Suprapubic skin (tissue), 4 donors: ENCODE data around the gene ASB16. TPM values are rescaled to one million over a fixed set of nuclear protein-coding genes. Genes with fewer than 3 reads are reported as not detected.

ENCODE experiments used
- DNase-seq, 2 donors: peaks; one replicate each; pipeline ENCODE4 v3.0.0-alpha.2; 2019; ENCODE audit warnings: low spot score in 2 of 2
- H3K27ac ChIP-seq: fragments of 200-600 bp; sonication (generic); one replicate; pipeline ENCODE4 v1.5.1; 2019
- H3K27me3 ChIP-seq: fragments of 200-600 bp; sonication (generic); one replicate; pipeline ENCODE4 v1.5.1; 2019
- H3K36me3 ChIP-seq: fragments of 200-600 bp; sonication (generic); one replicate; pipeline ENCODE4 v1.5.1; 2019
- H3K4me1 ChIP-seq: fragments of 200-600 bp; sonication (generic); one replicate; pipeline ENCODE4 v1.5.1; 2019
- H3K4me3 ChIP-seq: fragments of 200-600 bp; sonication (generic); one replicate; pipeline ENCODE4 v1.5.1; 2019; ENCODE audit warnings: mild to moderate bottlenecking
- H3K9me3 ChIP-seq: fragments of 200-600 bp; sonication (generic); one replicate; pipeline ENCODE4 v1.5.1; 2019
- CTCF ChIP-seq, 2 donors: fragments of 200-600 bp in 1 of 2; fragments of 450-650 bp in 1 of 2; sonication (generic) in 1 of 2; IDR thresholded peaks; one replicate each; pipeline ENCODE4 v1.5.1; 2016 to 2019; ENCODE audit warnings: antibody characterized with exemption in 2 of 2, mild to moderate bottlenecking in 1 of 2, moderate library complexity in 1 of 2
- EP300 ChIP-seq: sonication (generic); formaldehyde crosslinking; IDR thresholded peaks from one replicate; pipeline ENCODE4 v1.6.1; 2017; ENCODE audit warnings: antibody characterized with exemption
- POLR2A ChIP-seq, 2 donors: fragments of 450-650 bp; IDR thresholded peaks; one replicate each; pipeline ENCODE4 v1.6.1; 2017; ENCODE audit warnings: antibody characterized with exemption in 2 of 2, mild to moderate bottlenecking in 2 of 2, moderate library complexity in 2 of 2
- POLR2AphosphoS5 ChIP-seq, 3 donors: sonication (generic); formaldehyde crosslinking; IDR thresholded peaks; one replicate each; pipeline ENCODE4 v1.6.1; 2017; ENCODE audit warnings: antibody characterized with exemption in 3 of 3
- WGBS: methylation state at CpG from one replicate; pipeline ENCODE4 v1.1.5; 2018; 5-methylcytosine and 5-hydroxymethylcytosine counted together
- total RNA-seq, 4 donors: library from RNA; depleted of rRNA; stranded (reverse); fragments of >200 nt; gene quantifications; one replicate each; pipeline ENCODE4 v1.1.0, GENCODE V29; 2016

The ASB16 gene
- total RNA-seq, 4 donors from 2014 or later: not detected

GRCh38 chr17:44155488-44155887 is 15.0 kb upstream of the ASB16 start:
- peaks cover 5% of the 10 kb centered on the region for H3K4me1 ChIP-seq
- H3K27me3 ChIP-seq: no peaks in the 10 kb centered on the region
- no peak overlapping the region for H3K27ac ChIP-seq
- WGBS: 90% methylated on average over 2 of the region's 2 CpGs
- no peak overlapping the region for H3K4me3 ChIP-seq
- no peak for DNase-seq
- H3K9me3 ChIP-seq: no peaks in the 10 kb centered on the region
- no peak for TF ChIP-seq POLR2AphosphoS5 (IDR thresholded peaks at IDR 0.05)
- no peak for TF ChIP-seq EP300
- no peaks in the 10 kb centered on the region for H3K36me3 ChIP-seq

- TF ChIP-seq POLR2A (IDR thresholded peaks at IDR 0.05): no peak
- H3K4me1 ChIP-seq: no peaks in the 10 kb centered on the region
Measured at GRCh38 chr17:44159519-44160210, 10.8 kb upstream of the ASB16 start.

GRCh38 chr17:44164476-44164875 is 6.0 kb upstream of the ASB16 start:
- Histone ChIP-seq H3K9me3 (no peaks in the 10 kb centered on the region), H3K4me1 (peaks cover 9% of the 10 kb centered on the region), H3K36me3 (no peaks in the 10 kb centered on the region), H3K4me3 (no peak overlapping the region), H3K27me3 (no peaks in the 10 kb centered on the region), H3K27ac (no peak overlapping the region)
- WGBS: 92% methylated on average over 1 of the region's 1 CpG
- no peak for DNase-seq
- no peak for TF ChIP-seq CTCF (IDR thresholded peaks at IDR 0.05)

More at GRCh38 chr17:44159519-44160210, 10.8 kb upstream of the ASB16 start:
- H3K36me3 ChIP-seq: no peaks in the 10 kb centered on the region
- H3K27me3 ChIP-seq: no peaks in the 10 kb centered on the region
- H3K27ac ChIP-seq: no peak overlapping the region
- WGBS: 87% methylated on average over 15 of the region's 15 CpGs
- DNase-seq: no peak
- no peaks in the 10 kb centered on the region for H3K9me3 ChIP-seq
- no peak overlapping the region for H3K4me3 ChIP-seq

GRCh38 chr17:44167181-44167861 is 3.2 kb upstream of the ASB16 start:
- H3K36me3 ChIP-seq: no peaks in the 10 kb centered on the region
- H3K4me3 ChIP-seq: no peak overlapping the region
- no peak overlapping the region for H3K27ac ChIP-seq
- TF ChIP-seq POLR2A (IDR thresholded peaks at IDR 0.05) (no peak), POLR2AphosphoS5 (IDR thresholded peaks at IDR 0.05) (no peak), EP300 (no peak), CTCF (IDR thresholded peaks at IDR 0.05) (no peak)
- WGBS: 78% methylated on average over 7 of the region's 7 CpGs
- peaks cover 9% of the 10 kb centered on the region for H3K4me1 ChIP-seq
- no peaks in the 10 kb centered on the region for H3K27me3 ChIP-seq
- no peak for DNase-seq
- H3K9me3 ChIP-seq: no peaks in the 10 kb centered on the region

- 63% methylated on average over 4 of the region's 5 CpGs for WGBS
Measured at GRCh38 chr17:44170135-44170498, 387 bp upstream of the ASB16 start.

GRCh38 chr17:44171931-44172455 is 1.5 kb downstream of the ASB16 start:
- Histone ChIP-seq H3K36me3 (peaks cover 12% of the 10 kb centered on the region), H3K27ac (no peak overlapping the region), H3K4me3 (no peak overlapping the region), H3K4me1 (peaks cover 9% of the 10 kb centered on the region), H3K9me3 (no peaks in the 10 kb centered on the region), H3K27me3 (no peaks in the 10 kb centered on the region)
- WGBS: 80% methylated on average over 6 of the region's 17 CpGs
- TF ChIP-seq POLR2A (IDR thresholded peaks at IDR 0.05) (no peak), CTCF (IDR thresholded peaks at IDR 0.05) (no peak), EP300 (no peak), POLR2AphosphoS5 (IDR thresholded peaks at IDR 0.05) (no peak)
- no peak for DNase-seq

More at GRCh38 chr17:44170135-44170498, 387 bp upstream of the ASB16 start:
- H3K4me1 ChIP-seq: peaks cover 9% of the 10 kb centered on the region
- no peak overlapping the region for H3K27ac ChIP-seq
- no peaks in the 10 kb centered on the region for H3K9me3 ChIP-seq
- H3K4me3 ChIP-seq: no peak overlapping the region
- TF ChIP-seq POLR2AphosphoS5 (IDR thresholded peaks at IDR 0.05): no peak
- no peak for DNase-seq
- H3K27me3 ChIP-seq: no peaks in the 10 kb centered on the region
- H3K36me3 ChIP-seq: peaks cover 6% of the 10 kb centered on the region
